ENCODE measurements around the gene RNLS.

RNLS gene

GRCh38 chr10:88582806-88583583, at the start of gene RNLS:
TSS of gene RNLS (minus strand) at chr10:88583318.
- Histone ChIP-seq H3K9ac (no peak within 1 kb of the TSS), H3K27ac (no peak within 1 kb of the TSS), H3K4me3 (no peak within 1 kb of the TSS)

DNA sequence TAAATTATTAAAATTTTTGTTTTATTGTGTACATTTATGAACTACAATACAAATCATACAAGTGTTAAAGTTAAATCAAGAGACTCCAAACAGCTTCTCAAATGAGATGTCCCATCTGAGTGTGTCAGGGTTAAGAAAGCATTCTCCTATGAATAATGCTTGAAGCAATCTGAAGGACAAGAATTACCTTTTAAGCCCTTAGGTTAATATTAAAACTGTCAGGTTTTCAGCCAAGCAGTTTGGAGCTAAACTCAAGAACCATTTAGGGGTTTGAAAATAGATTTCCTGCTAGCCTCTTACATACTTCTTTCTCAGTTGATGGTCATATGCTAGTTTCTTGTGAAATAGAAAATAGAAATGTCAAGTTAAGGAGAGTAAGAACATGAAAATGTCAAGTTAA, 41.7 kb upstream of the RNLS start:
- TF ChIP-seq Cebpa-rat (IDR thresholded peaks at IDR 0.05): no peak
- no peak overlapping the region for H3K4me3 ChIP-seq
- H4K20me1 ChIP-seq: no peaks in the 10 kb centered on the region
- H3K27me3 ChIP-seq: no peaks in the 10 kb centered on the region
- no peak overlapping the region for H3K4me2 ChIP-seq
- H3K36me3 ChIP-seq: no peaks in the 10 kb centered on the region
- H3K27ac ChIP-seq: no peak overlapping the region
- H3K4me1 ChIP-seq: no peaks in the 10 kb centered on the region
- H3K9ac ChIP-seq: no peak overlapping the region
- H3K9me3 ChIP-seq: no peaks in the 10 kb centered on the region

More at GRCh38 chr10:88582806-88583583, at the start of gene RNLS:
- Histone ChIP-seq H3K36me3 (no peaks in the 10 kb centered on the region), H3K9me3 (peaks cover 11% of the 10 kb centered on the region), H3K4me2 (no peak within 1 kb of the TSS), H4K20me1 (no peaks in the 10 kb centered on the region), H3K27me3 (no peaks in the 10 kb centered on the region), H3K4me1 (no peaks in the 10 kb centered on the region)
- TF ChIP-seq Cebpa-rat (IDR thresholded peaks at IDR 0.05): no peak

DNA sequence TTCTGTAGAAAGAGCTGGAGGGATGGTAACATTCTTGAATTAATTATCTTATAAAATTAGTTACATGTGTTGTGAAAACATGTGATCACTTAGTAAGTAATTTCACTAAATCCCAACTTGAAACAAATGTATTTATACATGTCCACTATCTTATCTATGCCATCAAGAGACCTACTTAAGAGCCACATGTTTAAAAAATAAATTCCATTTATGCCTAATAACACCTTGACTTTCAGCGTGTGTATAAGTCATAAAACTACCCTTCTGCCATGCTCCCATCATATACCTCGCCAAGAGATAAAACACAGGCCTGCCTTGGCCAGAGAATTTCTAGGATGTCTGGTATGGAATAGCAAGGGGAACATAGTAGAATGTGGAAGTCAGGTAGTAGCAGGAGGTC, 40.7 kb upstream of the RNLS start:
- Histone ChIP-seq H3K27ac (no peak overlapping the region), H4K20me1 (no peaks in the 10 kb centered on the region), H3K27me3 (no peaks in the 10 kb centered on the region), H3K9me3 (no peaks in the 10 kb centered on the region), H3K4me3 (no peak overlapping the region), H3K9ac (no peak overlapping the region), H3K4me1 (no peaks in the 10 kb centered on the region), H3K36me3 (no peaks in the 10 kb centered on the region), H3K4me2 (no peak overlapping the region)
- no peak for TF ChIP-seq Cebpa-rat (IDR thresholded peaks at IDR 0.05)

- Histone ChIP-seq H3K27me3 (no peaks in the 10 kb centered on the region), H3K27ac (no peak overlapping the region), H3K9me3 (no peaks in the 10 kb centered on the region), H3K4me3 (no peak overlapping the region), H3K36me3 (no peaks in the 10 kb centered on the region), H3K4me1 (peaks cover 30% of the 10 kb centered on the region), H4K20me1 (no peaks in the 10 kb centered on the region), H3K9ac (no peak overlapping the region), H3K4me2 (no peak overlapping the region)
- no peak for TF ChIP-seq Cebpa-rat (IDR thresholded peaks at IDR 0.05)
Measured at GRCh38 chr10:88620441-88620840, 37.3 kb upstream of the RNLS start.

- H3K27ac ChIP-seq: no peak overlapping the region
- TF ChIP-seq Cebpa-rat (IDR thresholded peaks at IDR 0.05): no peak
- peak overlapping the region; percentile 70; the same call in 1 of the 2 replicates for H3K4me2 ChIP-seq
- H3K9ac ChIP-seq: no peak overlapping the region
- H4K20me1 ChIP-seq: no peaks in the 10 kb centered on the region
- no peaks in the 10 kb centered on the region for H3K27me3 ChIP-seq
- H3K4me1 ChIP-seq: peaks cover 30% of the 10 kb centered on the region
- H3K9me3 ChIP-seq: peaks cover 3% of the 10 kb centered on the region; the same call in 1 of the 2 replicates
- H3K4me3 ChIP-seq: no peak overlapping the region
- H3K36me3 ChIP-seq: no peaks in the 10 kb centered on the region
Measured at GRCh38 chr10:88618496-88618895, 35.4 kb upstream of the RNLS start.

DNA sequence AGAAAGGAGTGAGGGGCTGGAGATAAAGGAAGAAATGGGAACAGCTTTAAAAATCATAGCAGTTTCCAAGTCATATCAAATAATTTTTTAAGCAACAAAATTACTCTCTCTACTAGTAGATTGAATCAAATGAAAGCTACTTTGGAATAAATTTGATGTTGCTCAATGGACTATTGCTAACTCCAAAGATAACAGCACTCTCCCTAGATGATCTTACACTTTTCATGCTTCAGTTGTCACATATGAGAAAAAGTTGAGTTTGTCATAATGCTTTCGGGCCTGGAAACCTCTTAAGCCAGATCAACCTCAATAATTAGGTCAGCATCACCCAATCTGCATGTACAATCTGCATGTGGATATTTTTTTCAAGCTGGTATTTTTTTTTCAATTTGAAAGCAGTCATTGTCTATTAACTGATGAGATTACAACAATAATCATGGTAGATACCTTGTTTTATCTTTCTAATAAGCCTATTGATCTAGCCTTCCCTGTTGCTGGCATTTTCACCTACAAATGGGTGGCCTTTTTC, 34.7 kb upstream of the RNLS start:
- no peak overlapping the region for H3K9ac ChIP-seq
- peak overlapping the region; percentile 70 for H3K4me2 ChIP-seq
- H3K4me1 ChIP-seq: peaks cover 30% of the 10 kb centered on the region
- no peak overlapping the region for H3K27ac ChIP-seq
- TF ChIP-seq Cebpa-rat (IDR thresholded peaks at IDR 0.05): no peak
- no peaks in the 10 kb centered on the region for H3K36me3 ChIP-seq
- no peaks in the 10 kb centered on the region for H3K27me3 ChIP-seq
- H3K9me3 ChIP-seq: peaks cover 3% of the 10 kb centered on the region; the same call in 1 of the 2 replicates
- no peak overlapping the region for H3K4me3 ChIP-seq
- H4K20me1 ChIP-seq: no peaks in the 10 kb centered on the region

DNA sequence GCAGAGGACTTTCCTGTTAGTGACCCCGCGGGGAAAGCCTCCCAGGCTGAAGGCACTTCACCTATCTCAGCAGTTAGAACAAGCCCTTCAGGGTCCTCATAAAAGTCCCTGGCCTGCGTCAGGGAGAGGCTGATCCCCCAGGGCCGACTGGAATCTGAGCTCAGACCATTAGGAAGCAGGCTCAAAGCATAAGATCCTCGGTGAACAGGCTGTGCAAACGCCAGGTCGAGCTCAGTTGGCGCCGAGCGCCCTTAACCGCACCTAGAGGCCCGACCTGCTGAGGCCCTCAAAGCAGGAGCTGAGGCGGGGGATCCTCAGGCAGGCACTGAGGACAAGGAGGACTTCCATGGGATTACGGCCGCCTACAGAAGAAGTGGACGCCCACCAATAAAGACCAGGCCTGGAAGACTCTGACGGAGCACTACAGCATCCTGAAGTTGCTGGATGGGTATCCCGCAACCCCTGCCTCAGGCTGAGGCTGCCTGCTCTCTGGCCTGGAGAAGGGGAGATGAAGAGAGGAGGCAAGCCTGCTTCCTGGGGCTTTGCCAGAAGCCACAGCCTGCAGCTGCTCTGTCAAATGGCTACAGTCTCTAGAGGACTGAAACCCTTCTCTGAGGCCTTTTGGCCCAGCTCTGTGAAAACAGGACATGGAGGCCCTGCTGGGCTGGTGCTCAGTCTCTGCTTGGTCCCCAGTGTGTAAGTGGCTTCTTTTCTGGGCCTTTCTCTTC, 33.3 kb upstream of the RNLS start:
- Histone ChIP-seq H3K27ac (peak overlapping the region; percentile 72), H3K4me2 (peak overlapping the region; percentile 70), H3K9me3 (peaks cover 3% of the 10 kb centered on the region; the same call in 1 of the 2 replicates), H3K27me3 (no peaks in the 10 kb centered on the region), H3K4me1 (peaks cover 30% of the 10 kb centered on the region), H4K20me1 (no peaks in the 10 kb centered on the region), H3K36me3 (no peaks in the 10 kb centered on the region), H3K9ac (peak overlapping the region; percentile 46; the same call in 1 of the 2 replicates), H3K4me3 (0 out of 2 replicates have a peak overlapping the region, but pooled peaks have one; percentile 3)
- no peak for TF ChIP-seq Cebpa-rat (IDR thresholded peaks at IDR 0.05)

DNA sequence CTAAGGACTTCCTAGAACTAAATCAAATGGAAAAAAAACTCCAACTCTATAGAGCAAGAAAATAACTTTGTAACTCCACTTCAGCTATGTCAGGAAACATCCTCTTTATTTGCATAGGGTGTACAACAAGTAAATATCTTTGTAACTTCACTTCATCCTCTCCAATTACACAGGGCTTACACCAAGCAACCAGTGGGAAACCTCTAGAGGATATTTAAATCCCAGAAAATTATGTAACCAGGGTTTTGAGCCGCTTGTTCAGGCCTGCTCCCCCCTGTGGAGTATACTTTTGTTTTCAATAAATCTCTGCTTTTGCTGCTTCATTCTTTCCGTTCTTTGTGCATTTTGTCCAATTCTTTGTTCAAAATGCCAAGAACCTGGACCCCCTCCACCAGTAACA, 25.7 kb upstream of the RNLS start:
- H3K36me3 ChIP-seq: no peaks in the 10 kb centered on the region
- H4K20me1 ChIP-seq: no peaks in the 10 kb centered on the region
- H3K4me2 ChIP-seq: no peak overlapping the region
- H3K4me1 ChIP-seq: no peaks in the 10 kb centered on the region
- no peak overlapping the region for H3K4me3 ChIP-seq
- no peaks in the 10 kb centered on the region for H3K9me3 ChIP-seq
- H3K9ac ChIP-seq: no peak overlapping the region
- TF ChIP-seq Cebpa-rat (IDR thresholded peaks at IDR 0.05): no peak
- H3K27me3 ChIP-seq: no peaks in the 10 kb centered on the region
- H3K27ac ChIP-seq: no peak overlapping the region

DNA sequence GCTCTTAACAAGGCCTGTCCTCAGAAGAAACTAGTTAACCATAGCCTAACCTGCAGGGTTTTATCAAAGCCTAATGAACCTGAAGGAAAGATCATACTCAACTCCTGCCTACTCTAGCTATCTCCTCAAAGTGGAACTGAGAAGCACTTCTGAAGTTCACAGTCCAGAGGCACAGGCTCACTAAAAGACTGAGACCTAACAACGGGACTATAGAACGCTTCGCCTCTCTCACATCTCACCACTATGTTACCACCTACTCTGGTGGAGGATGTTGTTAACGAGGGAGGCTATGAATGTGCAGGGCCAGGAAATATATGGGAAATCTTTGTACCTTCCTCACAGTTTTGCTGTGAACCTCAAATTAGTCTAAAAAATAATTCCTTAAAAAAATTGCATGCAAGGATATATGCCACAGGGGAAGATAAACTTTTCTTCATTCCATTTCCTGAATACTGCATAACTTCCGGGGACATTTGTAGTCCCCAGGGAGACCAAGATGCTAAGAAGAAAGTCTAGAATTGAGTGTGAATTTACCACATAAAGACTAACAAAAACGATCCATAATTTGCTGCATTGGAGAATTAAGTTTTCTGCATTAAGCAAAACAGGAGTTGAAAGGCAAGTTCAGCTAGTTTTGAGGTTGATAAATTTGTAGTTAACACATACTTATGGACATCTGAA, 25.1 kb upstream of the RNLS start:
- Histone ChIP-seq H3K9me3 (no peaks in the 10 kb centered on the region), H3K9ac (no peak overlapping the region), H3K4me3 (no peak overlapping the region), H4K20me1 (no peaks in the 10 kb centered on the region), H3K27ac (no peak overlapping the region), H3K27me3 (no peaks in the 10 kb centered on the region), H3K4me1 (no peaks in the 10 kb centered on the region), H3K36me3 (no peaks in the 10 kb centered on the region), H3K4me2 (no peak overlapping the region)
- TF ChIP-seq Cebpa-rat (IDR thresholded peaks at IDR 0.05): no peak

Data from BLaER1 (cell line).